HCT116 (cell line): Measurements from ENCODE around the gene PRMT7. TPM values are rescaled to one million over a fixed set of nuclear protein-coding genes. Genes with fewer than 3 reads are reported as not detected.

Source experiments
- ATAC-seq: fragments of 200-7000 bp; cut with Tn5 transposase; 2 replicates; pipeline ENCODE4 v1.9.1; 2020; ENCODE audit warnings: mild to moderate bottlenecking, moderate library complexity
- BruUV-seq: library from RNA; stranded (reverse); fragments of 400-500 nt; replicated peaks from 2 replicates; lab custom pipeline; 2021; lab: Mats Ljungman, UMichigan
- CTCF ChIA-PET: fragments of 300-600 bp; sonication (Branson Sonifier 250); formaldehyde crosslinking; loops from one replicate; lab custom pipeline; 2021; ENCODE audit warnings: antibody characterized with exemption; lab: Charles Lee
- POLR2A ChIA-PET: fragments of 300-600, 350-600 bp; sonication (Branson Sonifier 250); formaldehyde crosslinking; loops from one replicate; lab custom pipeline; 2021; ENCODE audit warnings: antibody characterized with exemption; lab: Charles Lee
- RAD21 ChIA-PET, 2 experiments: fragments of 300-600 bp; sonication (Branson Sonifier 250); formaldehyde crosslinking; loops; one replicate each; lab custom pipeline; 2023; ENCODE audit warnings: low total read pairs in 2 of 2; ENCODE audit not compliant: uncharacterized antibody in 2 of 2, unreplicated experiment in 2 of 2, low non-redundant PET in 1 of 2; lab: Charles Lee
- DNase-seq: peaks from one replicate; pipeline ENCODE4 v3.0.0-alpha.2; 2010; ENCODE audit warnings: low read depth, low spot score
- H2AFZ ChIP-seq: fragments of 200-600 bp; shearing (Covaris generic), sonication (generic); 2 replicates; pipeline ENCODE4 v1.6.1; 2017; ENCODE audit warnings: low read depth, mixed run types, mixed read lengths, antibody characterized with exemption, low read length; ENCODE audit not compliant: poor library complexity, severe bottlenecking
- H3K27ac ChIP-seq: 2 replicates; pipeline ENCODE4 v1.5.1; 2012; ENCODE audit warnings: low read depth, low read length
- H3K27me3 ChIP-seq: fragments of 200-600 bp; sonication (generic); 2 replicates; pipeline ENCODE4 v1.6.1; 2016; ENCODE audit warnings: mixed run types, low read length, mixed read lengths; ENCODE audit not compliant: insufficient read depth
- H3K36me3 ChIP-seq, 2 experiments: fragments of 200-500 bp in 1 of 2; fragments of 200-600 bp in 1 of 2; sonication (Bioruptor generic) in 1 of 2; sonication (generic) in 1 of 2; 2 replicates each; pipeline versions ENCODE4 v1.5.1 to v1.6.1; 2014 to 2016; ENCODE audit warnings: low read length in 2 of 2, inconsistent platforms in 1 of 2, mixed read lengths in 1 of 2, mixed run types in 1 of 2; ENCODE audit not compliant: insufficient read depth in 2 of 2, control insufficient read depth in 1 of 2
- H3K4me1 ChIP-seq, 2 experiments: fragments of 200-600 bp in 1 of 2; sonication (generic) in 1 of 2; 2 replicates each; pipeline versions ENCODE4 v1.5.1 to v1.6.1; 2012 to 2017; ENCODE audit warnings: low read length in 2 of 2, inconsistent platforms in 1 of 2, mild to moderate bottlenecking in 1 of 2, mixed read lengths in 1 of 2, mixed run types in 1 of 2, moderate library complexity in 1 of 2; ENCODE audit not compliant: insufficient read depth in 2 of 2, control insufficient read depth in 1 of 2
- H3K4me2 ChIP-seq: fragments of 200-600 bp; sonication (generic); 2 replicates; pipeline ENCODE4 v1.6.1; 2017; ENCODE audit warnings: mixed run types, low read length, mixed read lengths
- H3K4me3 ChIP-seq, 2 experiments: fragments of 200-600 bp in 1 of 2; sonication (generic) in 1 of 2; replicated peaks in 1 of 2; 2 replicates each; pipeline ENCODE4 v1.5.1; 2011 to 2016; ENCODE audit warnings: low read length in 2 of 2, control low read depth in 1 of 2, low read depth in 1 of 2, mild to moderate bottlenecking in 1 of 2, mixed read lengths in 1 of 2, mixed run types in 1 of 2
- H3K79me2 ChIP-seq: fragments of 200-600 bp; sonication (generic); 2 replicates; pipeline ENCODE4 v1.6.1; 2017; ENCODE audit warnings: mild to moderate bottlenecking, mixed run types, low read length, moderate library complexity, mixed read lengths; ENCODE audit not compliant: insufficient read depth
- H3K9ac ChIP-seq: fragments of 200-600 bp; sonication (generic); 2 replicates; pipeline ENCODE4 v1.6.1; 2016; ENCODE audit warnings: low read length, mixed read lengths
- H3K9me2 ChIP-seq: fragments of 200-600 bp; sonication (generic), shearing (Covaris generic); 2 replicates; pipeline ENCODE4 v1.6.1; 2017; ENCODE audit warnings: mixed run types, mild to moderate bottlenecking, moderate library complexity; ENCODE audit not compliant: insufficient read depth
- H3K9me3 ChIP-seq, 2 experiments: fragments of 200-500 bp in 1 of 2; fragments of 200-600 bp in 1 of 2; sonication (Bioruptor generic) in 1 of 2; sonication (generic) in 1 of 2; 2 replicates each; pipeline ENCODE4 v1.6.1; 2014 to 2017; ENCODE audit warnings: low read length in 2 of 2, mixed read lengths in 2 of 2, inconsistent platforms in 1 of 2, low read depth in 1 of 2, mild to moderate bottlenecking in 1 of 2, mixed run types in 1 of 2, moderate library complexity in 1 of 2; ENCODE audit not compliant: control insufficient read depth in 1 of 2, insufficient read depth in 1 of 2
- H4K20me1 ChIP-seq: fragments of 200-600 bp; sonication (generic), shearing (Covaris generic); 2 replicates; pipeline ENCODE4 v1.6.1; 2017; ENCODE audit warnings: mixed run types, mild to moderate bottlenecking, moderate library complexity; ENCODE audit not compliant: insufficient read depth
- CBX3 ChIP-seq: IDR thresholded peaks from 2 replicates; pipeline ENCODE4 v1.6.1; 2012; ENCODE audit warnings: low read depth
- CTCF ChIP-seq, 3 experiments: fragments of 200-600 bp in 1 of 3; sonication (generic) in 1 of 3; IDR thresholded peaks in 2 of 3; conservative IDR thresholded peaks in 1 of 3; 2 replicates each; pipeline ENCODE4 v1.5.1; 2012 to 2017; ENCODE audit warnings: low read depth in 2 of 3, low read length in 2 of 3, antibody characterized with exemption in 1 of 3, borderline replicate concordance in 1 of 3, control low read depth in 1 of 3, mild to moderate bottlenecking in 1 of 3, mixed read lengths in 1 of 3, mixed run types in 1 of 3, moderate library complexity in 1 of 3; ENCODE audit not compliant: insufficient read depth in 1 of 3
- FOSL1 ChIP-seq: IDR thresholded peaks from 2 replicates; pipeline ENCODE4 v1.6.1; 2012; ENCODE audit warnings: low read depth
- RAD21 ChIP-seq: IDR thresholded peaks from 2 replicates; pipeline ENCODE4 v1.6.1; 2012; ENCODE audit warnings: low read depth, mild to moderate bottlenecking
- SRF ChIP-seq: IDR thresholded peaks from 2 replicates; pipeline ENCODE4 v1.6.1; 2012; ENCODE audit warnings: low read depth
- TCF7L2 ChIP-seq: IDR thresholded peaks from 2 replicates; pipeline ENCODE4 v1.7.0; 2011; ENCODE audit warnings: borderline replicate concordance, inconsistent platforms; ENCODE audit not compliant: insufficient read depth, insufficient read length; ENCODE audit errors: extremely low read depth
- YY1 ChIP-seq: IDR thresholded peaks from 2 replicates; pipeline ENCODE4 v1.6.1; 2011; ENCODE audit warnings: low read length, low read depth, moderate library complexity, mild to moderate bottlenecking; ENCODE audit not compliant: insufficient replicate concordance; ENCODE audit errors: extremely low read depth
- ZNF274 ChIP-seq: fragments of 200-500 bp; sonication (Bioruptor generic); IDR thresholded peaks from 2 replicates; pipeline ENCODE4 v1.6.1; 2014; ENCODE audit warnings: mild to moderate bottlenecking, low read depth, low read length, inconsistent platforms
- intact Hi-C: fragments of 100-400 bp; cut with micrococcal nuclease; formaldehyde crosslinking; loops from 2 replicates; pipeline ENCODE4 v1.10.0; 2022
- total RNA-seq: library from RNA; stranded (reverse); gene quantifications from one replicate; pipeline ENCODE4 v1.2.1, GENCODE V29; 2021; ENCODE audit not compliant: unreplicated experiment
- TF ChIP-seq, protein P1 (sequence below): IDR thresholded peaks from 2 replicates; pipeline ENCODE4 v1.6.1; 2012

PRMT7 gene
- total RNA-seq, 1 experiment from 2014 or later = 34.4 TPM

- no peak for TF ChIP-seq CTCF (IDR thresholded peaks at IDR 0.05 in 2 of 3, conservative IDR thresholded peaks at IDR 0.05 in 1 of 3; ENCODE audit: borderline replicate concordance in 1 of 3, insufficient read depth in 1 of 3, low read depth in 2 of 3, low read length in 2 of 3)
These were observed 92.4 kb downstream of the PRMT7 start (continued) for GRCh38 chr16:68403177-68403576.

DNA sequence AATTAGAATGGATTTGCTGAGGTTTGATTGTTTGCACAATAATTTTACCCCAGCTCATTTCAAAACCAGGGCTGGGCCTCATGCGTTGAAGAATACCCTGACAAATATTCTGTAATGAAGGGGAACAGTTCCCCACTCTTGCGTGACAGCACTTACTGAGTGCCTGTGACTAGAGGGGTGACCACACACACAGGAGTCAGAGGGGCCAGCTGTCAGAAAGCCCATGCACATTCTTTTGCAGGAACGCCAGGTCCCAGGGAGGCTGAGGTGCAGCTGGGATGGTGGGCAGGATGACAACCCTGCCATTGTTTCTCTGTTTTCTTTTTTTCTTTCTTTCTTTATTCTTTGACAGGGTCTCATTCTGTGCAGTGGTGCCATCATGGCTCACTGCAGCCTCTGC is 92.9 kb downstream of the PRMT7 start:
- H3K79me2 ChIP-seq = no peaks in the 10 kb centered on the region
- no peaks in the 10 kb centered on the region for H3K27me3 ChIP-seq
- H3K4me2 ChIP-seq = no peak overlapping the region
- TF ChIP-seq CBX3 = no peak
- TF ChIP-seq TCF7L2 = no peak
- TF ChIP-seq YY1 = no peak
- no peak for TF ChIP-seq SRF
- no peak for TF ChIP-seq FOSL1
- TF ChIP-seq, protein P1, sequence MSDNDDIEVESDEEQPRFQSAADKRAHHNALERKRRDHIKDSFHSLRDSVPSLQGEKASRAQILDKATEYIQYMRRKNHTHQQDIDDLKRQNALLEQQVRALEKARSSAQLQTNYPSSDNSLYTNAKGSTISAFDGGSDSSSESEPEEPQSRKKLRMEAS = no peak
- no peak for TF ChIP-seq RAD21
- TF ChIP-seq ZNF274 = no peak
- H3K36me3 ChIP-seq = no peaks in the 10 kb centered on the region
- DNase-seq (no peak), ATAC-seq (no peak)
- ChIA-PET RAD21 (no interaction called here), POLR2A (interaction anchor here (0.6 kb wide), 1 partner anchor 1168 kb away, joined by 3 read pairs; no protein-coding TSS in a partner anchor), CTCF (no interaction called here)
- H3K27ac ChIP-seq = no peak overlapping the region
- no peaks in the 10 kb centered on the region for H3K9me3 ChIP-seq
- intact Hi-C loops = no loop called here
- no peak overlapping the region for H2AFZ ChIP-seq
- no peaks in the 10 kb centered on the region for H4K20me1 ChIP-seq
- H3K4me3 ChIP-seq = no peak overlapping the region
- peaks cover 0 to 22% of the 10 kb centered on the region in 2 experiments; a peak in 2 of 4 replicates for H3K4me1 ChIP-seq
- H3K9me2 ChIP-seq = no peaks in the 10 kb centered on the region
- no TSS peak for BruUV-seq
- H3K9ac ChIP-seq = no peak overlapping the region
